Measurements from ENCODE around the gene SOWAHA. TPM values are rescaled to one million over a fixed set of nuclear protein-coding genes. Genes with fewer than 3 reads are reported as not detected.
"Not testable (repeated sequence)": the region's sequence is repeated elsewhere in the genome, so short reads cannot be mapped to it uniquely, and the experiment has no call there.

SOWAHA gene
- total RNA-seq, 1 donor from 2014 or later, result 0.45 TPM

- no peak for DNase-seq (ENCODE audit: low read depth)
These were observed 35.7 kb upstream of the SOWAHA start, which contains the start of gene SEPTIN8 for GRCh38 chr5:132777209-132778069. SEPTIN8 (minus strand) TSS chr5:132777239; CDS start chr5:132777137, 102 bp downstream.

GRCh38 chr5:132778129-132778528 lies 35.0 kb upstream of the SOWAHA start:
- DNase-seq (ENCODE audit: low read depth), result no peak

GRCh38 chr5:132778856-132779255 lies 34.2 kb upstream of the SOWAHA start:
- DNase-seq (ENCODE audit: low read depth), result no peak

GRCh38 chr5:132779961-132780360 lies 33.1 kb upstream of the SOWAHA start:
- no peak for DNase-seq (ENCODE audit: low read depth)

GRCh38 chr5:132780577-132780976 lies 32.5 kb upstream of the SOWAHA start:
- DNase-seq (ENCODE audit: low read depth), result no peak

GRCh38 chr5:132781029-132781428 lies 32.1 kb upstream of the SOWAHA start:
- DNase-seq (ENCODE audit: low read depth), result no peak

GRCh38 chr5:132782101-132782500 lies 31.0 kb upstream of the SOWAHA start:
- DNase-seq (ENCODE audit: low read depth), result peak; percentile 46

- DNase-seq (ENCODE audit: low read depth), result no peak
These were observed 27.7 kb upstream of the SOWAHA start for GRCh38 chr5:132785365-132785764.

GRCh38 chr5:132785864-132786263 lies 27.2 kb upstream of the SOWAHA start:
- DNase-seq (ENCODE audit: low read depth), result no peak

- peak; percentile 39 for DNase-seq (ENCODE audit: low read depth)
These were observed 26.0 kb upstream of the SOWAHA start for GRCh38 chr5:132787076-132787475.

GRCh38 chr5:132788508-132788907 lies 24.6 kb upstream of the SOWAHA start:
- no peak for DNase-seq (ENCODE audit: low read depth)

- no peak for DNase-seq (ENCODE audit: low read depth)
These were observed 23.9 kb upstream of the SOWAHA start for GRCh38 chr5:132788990-132789886.

GRCh38 chr5:132790201-132790865 lies 22.8 kb upstream of the SOWAHA start:
- DNase-seq (ENCODE audit: low read depth), result peak; percentile 65

- DNase-seq (ENCODE audit: low read depth), result no peak
These were observed 22.1 kb upstream of the SOWAHA start for GRCh38 chr5:132791026-132791425.

GRCh38 chr5:132797651-132798050 lies 15.5 kb upstream of the SOWAHA start:
- no peak for DNase-seq (ENCODE audit: low read depth)

- no peak for DNase-seq (ENCODE audit: low read depth)
These were observed 13.7 kb upstream of the SOWAHA start for GRCh38 chr5:132799392-132799791.

- DNase-seq (ENCODE audit: low read depth), result no peak
These were observed 12.6 kb upstream of the SOWAHA start for GRCh38 chr5:132800545-132800944.

GRCh38 chr5:132802044-132802684 lies 10.9 kb upstream of the SOWAHA start:
- DNase-seq (ENCODE audit: low read depth), result no peak

GRCh38 chr5:132802685-132803066 lies 10.4 kb upstream of the SOWAHA start:
- DNase-seq (ENCODE audit: low read depth), result not testable (repeated sequence)

GRCh38 chr5:132804219-132804618 lies 8.9 kb upstream of the SOWAHA start:
- DNase-seq (ENCODE audit: low read depth), result not testable (repeated sequence)

GRCh38 chr5:132805872-132806271 lies 7.2 kb upstream of the SOWAHA start:
- DNase-seq (ENCODE audit: low read depth), result not testable (repeated sequence)

GRCh38 chr5:132806804-132807162 lies 6.3 kb upstream of the SOWAHA start:
- DNase-seq (ENCODE audit: low read depth), result not testable (repeated sequence)

Data from renal cortical epithelial cell (primary cell).